OCI-LY1 (cell line): ENCODE data around the gene BLACAT1.
"Not testable (repeated sequence)": the region's sequence is repeated elsewhere in the genome, so short reads cannot be mapped to it uniquely, and the experiment has no call there.

Experiments
- EZH2 ChIP-seq: fragments of 200-600 bp; sonication (generic), shearing (Covaris generic); IDR thresholded peaks from 2 replicates; pipeline ENCODE4 v1.8.0; 2017; ENCODE audit warnings: borderline replicate concordance, mixed run types, mild to moderate bottlenecking, antibody characterized with exemption, low read length, moderate library complexity, mixed read lengths
- TF ChIP-seq, protein P1 (sequence below): fragments of 200-600 bp; sonication (generic), shearing (Covaris generic); IDR thresholded peaks from 2 replicates; pipeline ENCODE4 v1.5.1; 2017; ENCODE audit warnings: mild to moderate bottlenecking, antibody characterized with exemption, low read length, moderate library complexity, mixed read lengths

DNA sequence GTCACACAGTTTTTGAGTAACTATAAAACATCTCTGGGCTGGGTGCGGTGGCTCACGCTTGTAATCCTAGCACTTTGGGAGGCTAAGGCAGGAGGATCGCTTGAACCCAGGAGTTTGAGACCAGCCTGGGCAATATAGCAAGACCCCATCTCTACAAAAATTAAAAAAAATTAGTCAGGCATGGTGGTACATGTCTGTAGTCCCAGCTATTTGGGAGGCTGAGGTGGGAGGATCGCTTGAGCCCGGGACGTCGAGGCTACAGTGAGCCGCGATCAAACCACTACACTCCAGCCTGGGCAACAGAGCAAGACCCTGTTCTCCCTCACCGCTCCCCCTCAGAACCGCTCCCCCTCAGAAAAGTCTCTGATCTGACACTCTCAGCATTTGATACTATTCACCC is 26.7 kb upstream of the BLACAT1 start:
- TF ChIP-seq, protein P1, sequence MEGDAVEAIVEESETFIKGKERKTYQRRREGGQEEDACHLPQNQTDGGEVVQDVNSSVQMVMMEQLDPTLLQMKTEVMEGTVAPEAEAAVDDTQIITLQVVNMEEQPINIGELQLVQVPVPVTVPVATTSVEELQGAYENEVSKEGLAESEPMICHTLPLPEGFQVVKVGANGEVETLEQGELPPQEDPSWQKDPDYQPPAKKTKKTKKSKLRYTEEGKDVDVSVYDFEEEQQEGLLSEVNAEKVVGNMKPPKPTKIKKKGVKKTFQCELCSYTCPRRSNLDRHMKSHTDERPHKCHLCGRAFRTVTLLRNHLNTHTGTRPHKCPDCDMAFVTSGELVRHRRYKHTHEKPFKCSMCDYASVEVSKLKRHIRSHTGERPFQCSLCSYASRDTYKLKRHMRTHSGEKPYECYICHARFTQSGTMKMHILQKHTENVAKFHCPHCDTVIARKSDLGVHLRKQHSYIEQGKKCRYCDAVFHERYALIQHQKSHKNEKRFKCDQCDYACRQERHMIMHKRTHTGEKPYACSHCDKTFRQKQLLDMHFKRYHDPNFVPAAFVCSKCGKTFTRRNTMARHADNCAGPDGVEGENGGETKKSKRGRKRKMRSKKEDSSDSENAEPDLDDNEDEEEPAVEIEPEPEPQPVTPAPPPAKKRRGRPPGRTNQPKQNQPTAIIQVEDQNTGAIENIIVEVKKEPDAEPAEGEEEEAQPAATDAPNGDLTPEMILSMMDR = not testable (repeated sequence)
- TF ChIP-seq EZH2 = not testable (repeated sequence)
